DMS53 treated with DMSO at 0.1 percent for 48 hours (cell line): ENCODE data around the gene HES6.

Experiments
- DNase-seq: peaks from one replicate; lab custom pipeline; 2025; ENCODE audit not compliant: unreplicated experiment; lab: John Stamatoyannopoulos, UW

Gene HES6

GRCh38 chr2:238237431-238238135 is 2.3 kb downstream of the HES6 start:
- DNase-seq, result no peak

- DNase-seq, result no peak
These were observed 3.3 kb downstream of the HES6 start for GRCh38 chr2:238236571-238236970.

GRCh38 chr2:238235856-238236255 is 4.0 kb downstream of the HES6 start:
- no peak for DNase-seq

- DNase-seq, result no peak
These were observed 4.5 kb downstream of the HES6 start for GRCh38 chr2:238235331-238235732.

- no peak for DNase-seq
These were observed 6.2 kb downstream of the HES6 start for GRCh38 chr2:238233625-238234024.

- DNase-seq, result no peak
These were observed 8.0 kb downstream of the HES6 start for GRCh38 chr2:238231809-238232208.

- DNase-seq, result peak; percentile 54
These were observed 8.5 kb downstream of the HES6 start for GRCh38 chr2:238231251-238231793.

GRCh38 chr2:238230699-238231098 is 9.1 kb downstream of the HES6 start:
- DNase-seq, result no peak

- DNase-seq, result no peak
These were observed 11.1 kb downstream of the HES6 start for GRCh38 chr2:238228700-238229099.

GRCh38 chr2:238227587-238228032 is 12.2 kb downstream of the HES6 start:
- DNase-seq, result no peak

GRCh38 chr2:238226698-238227586 is 12.9 kb downstream of the HES6 start:
- no peak for DNase-seq

- DNase-seq, result no peak
These were observed 13.7 kb downstream of the HES6 start for GRCh38 chr2:238225911-238226697.

GRCh38 chr2:238225121-238225520 is 14.7 kb downstream of the HES6 start:
- no peak for DNase-seq

- DNase-seq, result no peak
These were observed 15.3 kb downstream of the HES6 start for GRCh38 chr2:238224356-238225035.

GRCh38 chr2:238220892-238221521 is 18.8 kb downstream of the HES6 start:
- no peak for DNase-seq

GRCh38 chr2:238220274-238220891 is 19.5 kb downstream of the HES6 start:
- no peak for DNase-seq

GRCh38 chr2:238216651-238217184 is 23.1 kb downstream of the HES6 start:
- DNase-seq, result no peak

GRCh38 chr2:238207006-238207405 is 32.8 kb downstream of the HES6 start:
- no peak for DNase-seq

GRCh38 chr2:238203973-238204683 is 35.7 kb downstream of the HES6 start:
- no peak for DNase-seq
